ENCODE results near the gene CTDSPL2.
"Not testable (repeated sequence)": the region's sequence is repeated elsewhere in the genome, so short reads cannot be mapped to it uniquely, and the experiment has no call there.

CTDSPL2 gene

GRCh38 chr15:44447772-44448376, 20.4 kb downstream of the CTDSPL2 start:
- H3K36me3 ChIP-seq (ENCODE audit: control insufficient read depth in 4 of 4, insufficient read depth in 4 of 4, low read length in 3 of 4): peaks cover 2 to 14% (median 7%) of the 10 kb centered on the region in 4 experiments
- ChIA-PET CTCF (no interaction called here), POLR2A (no interaction called here)
- no peak overlapping the region for H3K27ac ChIP-seq (ENCODE audit: insufficient read depth in 1 of 2, low read depth in 1 of 2, low read length in 2 of 2, poor library complexity in 1 of 2, severe bottlenecking in 2 of 2)
- no peak for DNase-seq
- H3K27me3 ChIP-seq (replicated peaks in 2 of 5; ENCODE audit: control insufficient read depth in 4 of 5, insufficient read depth in 5 of 5, low read length in 4 of 5): no peaks in the 10 kb centered on the region
- WGBS (ENCODE audit: insufficient coverage): 97% methylated on average over 11 of the region's 11 CpGs
- H3K4me1 ChIP-seq (ENCODE audit: control extremely low read depth in 1 of 4, control insufficient read depth in 4 of 4, insufficient read depth in 4 of 4, low read length in 3 of 4): no peaks in the 10 kb centered on the region
- H3K9me3 ChIP-seq (ENCODE audit: control extremely low read depth in 1 of 5, control insufficient read depth in 4 of 5, insufficient read depth in 2 of 5, low read depth in 1 of 5, low read length in 4 of 5): peaks cover 0 to 4% (median 0%) of the 10 kb centered on the region in 5 experiments
- no peak overlapping the region for H3K4me3 ChIP-seq (ENCODE audit: control insufficient read depth in 1 of 7, extremely low read depth in 1 of 7, insufficient read depth in 4 of 7, low read depth in 2 of 7, low read length in 6 of 7)

- ChIA-PET CTCF (no interaction called here), POLR2A (no interaction called here)
- Histone ChIP-seq H3K27me3 (replicated peaks in 2 of 5; ENCODE audit: control insufficient read depth in 4 of 5, insufficient read depth in 5 of 5, low read length in 4 of 5) (no peaks in the 10 kb centered on the region), H3K9me3 (ENCODE audit: control extremely low read depth in 1 of 5, control insufficient read depth in 4 of 5, insufficient read depth in 2 of 5, low read depth in 1 of 5, low read length in 4 of 5) (peaks cover 0 to 2% (median 0%) of the 10 kb centered on the region in 5 experiments), H3K4me3 (ENCODE audit: control insufficient read depth in 1 of 7, extremely low read depth in 1 of 7, insufficient read depth in 4 of 7, low read depth in 2 of 7, low read length in 6 of 7) (no peak overlapping the region), H3K4me1 (ENCODE audit: control extremely low read depth in 1 of 4, control insufficient read depth in 4 of 4, insufficient read depth in 4 of 4, low read length in 3 of 4) (no peaks in the 10 kb centered on the region), H3K27ac (ENCODE audit: insufficient read depth in 1 of 2, low read depth in 1 of 2, low read length in 2 of 2, poor library complexity in 1 of 2, severe bottlenecking in 2 of 2) (no peak overlapping the region), H3K36me3 (ENCODE audit: control insufficient read depth in 4 of 4, insufficient read depth in 4 of 4, low read length in 3 of 4) (peaks cover 2 to 14% (median 5%) of the 10 kb centered on the region in 4 experiments)
- DNase-seq: no peak
- WGBS (ENCODE audit: insufficient coverage): no CpG with 5 or more reads among the region's 1 CpG
Measured at GRCh38 chr15:44450172-44450571, 22.7 kb downstream of the CTDSPL2 start.

GRCh38 chr15:44453578-44454283, 26.3 kb downstream of the CTDSPL2 start:
- H3K4me3 ChIP-seq (ENCODE audit: control insufficient read depth in 1 of 7, extremely low read depth in 1 of 7, insufficient read depth in 4 of 7, low read depth in 2 of 7, low read length in 6 of 7); CTCF ChIA-PET; POLR2A ChIA-PET; H3K27me3 ChIP-seq (replicated peaks in 2 of 5; ENCODE audit: control insufficient read depth in 4 of 5, insufficient read depth in 5 of 5, low read length in 4 of 5); DNase-seq; H3K9me3 ChIP-seq (ENCODE audit: control extremely low read depth in 1 of 5, control insufficient read depth in 4 of 5, insufficient read depth in 2 of 5, low read depth in 1 of 5, low read length in 4 of 5); H3K36me3 ChIP-seq (ENCODE audit: control insufficient read depth in 4 of 4, insufficient read depth in 4 of 4, low read length in 3 of 4); H3K27ac ChIP-seq (ENCODE audit: insufficient read depth in 1 of 2, low read depth in 1 of 2, low read length in 2 of 2, poor library complexity in 1 of 2, severe bottlenecking in 2 of 2); H3K4me1 ChIP-seq (ENCODE audit: control extremely low read depth in 1 of 4, control insufficient read depth in 4 of 4, insufficient read depth in 4 of 4, low read length in 3 of 4): not testable (repeated sequence)
- WGBS (ENCODE audit: insufficient coverage): no CpG with 5 or more reads among the region's 6 CpGs

GRCh38 chr15:44458429-44458828, 31.0 kb downstream of the CTDSPL2 start:
- DNase-seq: no peak
- ChIA-PET POLR2A (no interaction called here), CTCF (no interaction called here)
- WGBS (ENCODE audit: insufficient coverage): no CpG with 5 or more reads among the region's 4 CpGs
- H3K4me1 ChIP-seq (ENCODE audit: control extremely low read depth in 1 of 4, control insufficient read depth in 4 of 4, insufficient read depth in 4 of 4, low read length in 3 of 4): no peaks in the 10 kb centered on the region
- no peak overlapping the region for H3K4me3 ChIP-seq (ENCODE audit: control insufficient read depth in 1 of 7, extremely low read depth in 1 of 7, insufficient read depth in 4 of 7, low read depth in 2 of 7, low read length in 6 of 7)
- no peaks in the 10 kb centered on the region for H3K27me3 ChIP-seq (replicated peaks in 2 of 5; ENCODE audit: control insufficient read depth in 4 of 5, insufficient read depth in 5 of 5, low read length in 4 of 5)
- H3K36me3 ChIP-seq (ENCODE audit: control insufficient read depth in 4 of 4, insufficient read depth in 4 of 4, low read length in 3 of 4): peaks cover 3 to 26% (median 11%) of the 10 kb centered on the region in 4 experiments
- H3K9me3 ChIP-seq (ENCODE audit: control extremely low read depth in 1 of 5, control insufficient read depth in 4 of 5, insufficient read depth in 2 of 5, low read depth in 1 of 5, low read length in 4 of 5): peaks cover 0 to 2% (median 0%) of the 10 kb centered on the region in 5 experiments
- no peak overlapping the region for H3K27ac ChIP-seq (ENCODE audit: insufficient read depth in 1 of 2, low read depth in 1 of 2, low read length in 2 of 2, poor library complexity in 1 of 2, severe bottlenecking in 2 of 2)

GRCh38 chr15:44468709-44469385, 41.4 kb downstream of the CTDSPL2 start:
- ChIA-PET CTCF (no interaction called here), POLR2A (no interaction called here)
- DNase-seq: peak; percentile 6 to 43 (median 25)
- H3K27ac ChIP-seq (ENCODE audit: insufficient read depth in 1 of 2, low read depth in 1 of 2, low read length in 2 of 2, poor library complexity in 1 of 2, severe bottlenecking in 2 of 2): peak overlapping the region in 1 of 2 experiments; percentile 43
- H3K4me1 ChIP-seq (ENCODE audit: control extremely low read depth in 1 of 4, control insufficient read depth in 4 of 4, insufficient read depth in 4 of 4, low read length in 3 of 4): no peaks in the 10 kb centered on the region
- H3K27me3 ChIP-seq (replicated peaks in 2 of 5; ENCODE audit: control insufficient read depth in 4 of 5, insufficient read depth in 5 of 5, low read length in 4 of 5): no peaks in the 10 kb centered on the region
- H3K4me3 ChIP-seq (ENCODE audit: control insufficient read depth in 1 of 7, extremely low read depth in 1 of 7, insufficient read depth in 4 of 7, low read depth in 2 of 7, low read length in 6 of 7): no peak overlapping the region
- WGBS (ENCODE audit: insufficient coverage): no CpG with 5 or more reads among the region's 3 CpGs
- H3K9me3 ChIP-seq (ENCODE audit: control extremely low read depth in 1 of 5, control insufficient read depth in 4 of 5, insufficient read depth in 2 of 5, low read depth in 1 of 5, low read length in 4 of 5): peaks cover 0 to 13% (median 2%) of the 10 kb centered on the region in 5 experiments
- H3K36me3 ChIP-seq (ENCODE audit: control insufficient read depth in 4 of 4, insufficient read depth in 4 of 4, low read length in 3 of 4): peaks cover 3 to 40% (median 19%) of the 10 kb centered on the region in 4 experiments

- Histone ChIP-seq H3K27me3 (replicated peaks in 2 of 5; ENCODE audit: control insufficient read depth in 4 of 5, insufficient read depth in 5 of 5, low read length in 4 of 5) (no peaks in the 10 kb centered on the region), H3K27ac (ENCODE audit: insufficient read depth in 1 of 2, low read depth in 1 of 2, low read length in 2 of 2, poor library complexity in 1 of 2, severe bottlenecking in 2 of 2) (no peak overlapping the region), H3K4me3 (ENCODE audit: control insufficient read depth in 1 of 7, extremely low read depth in 1 of 7, insufficient read depth in 4 of 7, low read depth in 2 of 7, low read length in 6 of 7) (no peak overlapping the region), H3K4me1 (ENCODE audit: control extremely low read depth in 1 of 4, control insufficient read depth in 4 of 4, insufficient read depth in 4 of 4, low read length in 3 of 4) (no peaks in the 10 kb centered on the region), H3K36me3 (ENCODE audit: control insufficient read depth in 4 of 4, insufficient read depth in 4 of 4, low read length in 3 of 4) (peaks cover 3 to 32% (median 14%) of the 10 kb centered on the region in 4 experiments), H3K9me3 (ENCODE audit: control extremely low read depth in 1 of 5, control insufficient read depth in 4 of 5, insufficient read depth in 2 of 5, low read depth in 1 of 5, low read length in 4 of 5) (peaks cover 0 to 13% (median 2%) of the 10 kb centered on the region in 5 experiments)
- ChIA-PET POLR2A (no interaction called here), CTCF (interaction anchor here (1.0 kb wide), 1 partner anchor 45 kb away, joined by 3 read pairs; the partner anchor contains the start of gene CTDSPL2)
- no CpG with 5 or more reads among the region's 2 CpGs for WGBS (ENCODE audit: insufficient coverage)
- no peak for DNase-seq
Measured at GRCh38 chr15:44471885-44472455, 44.5 kb downstream of the CTDSPL2 start.

Data from common myeloid progenitor, CD34-positive (primary cell).